ENCODE data around the gene HPS1. TPM values are rescaled to one million over a fixed set of nuclear protein-coding genes. Genes with fewer than 3 reads are reported as not detected.

The HPS1 gene
- total and polyA plus RNA-seq, 2 donors (not counting 3 experiments of a cell fraction or from before 2014, with no cell fraction given): 60.7 to 67.5 TPM

GRCh38 chr10:98391578-98391991 lies 55.1 kb downstream of the HPS1 start:
- TF ChIP-seq MAX (IDR thresholded peaks at IDR 0.05; ENCODE audit: insufficient read depth, insufficient read length) (no peak), FOS (IDR thresholded peaks at IDR 0.05; ENCODE audit: borderline replicate concordance, insufficient read depth, low read length) (no peak), GATA2 (IDR thresholded peaks at IDR 0.05; ENCODE audit: insufficient read depth, insufficient read length, low read depth, low read length) (no peak), CTCF (IDR thresholded peaks at IDR 0.05; ENCODE audit: extremely low read depth in 1 of 2, insufficient read depth in 1 of 2, low read depth in 1 of 2, low read length in 2 of 2) (no peak), JUN (IDR thresholded peaks at IDR 0.05; ENCODE audit: borderline replicate concordance, insufficient read depth, insufficient read length, low read depth) (no peak), MYC (IDR thresholded peaks at IDR 0.05; ENCODE audit: low read depth, low read length) (no peak), POLR2A (IDR thresholded peaks at IDR 0.05; ENCODE audit: low read depth, low read length) (no peak), POLR2AphosphoS5 (IDR thresholded peaks at IDR 0.05; ENCODE audit: insufficient read depth, low read depth, low read length) (no peak), EZH2 (IDR thresholded peaks at IDR 0.05; ENCODE audit: borderline replicate concordance, low read depth, low read length, severe bottlenecking) (no peak)
- H3K79me2 ChIP-seq (ENCODE audit: control insufficient read depth, insufficient read depth, low read length): no peaks in the 10 kb centered on the region
- H3K27me3 ChIP-seq (ENCODE audit: control insufficient read depth in 2 of 2, insufficient read depth in 2 of 2, low read length in 2 of 2): no peaks in the 10 kb centered on the region
- H3K27ac ChIP-seq (ENCODE audit: insufficient read depth, low read depth, low read length): no peak overlapping the region
- dilution Hi-C loops (cut with MboI; ENCODE audit: extremely low pct_ligation_motif_present, low sequenced_read_pairs) (no loop called here), intact Hi-C loops (cut with micrococcal nuclease) (no loop called here)
- H3K4me3 ChIP-seq (replicated peaks in 1 of 3; ENCODE audit: insufficient read depth in 1 of 3, low read depth in 1 of 3, low read length in 3 of 3): no peak overlapping the region
- no peak for FAIRE-seq
- H3K36me3 ChIP-seq (ENCODE audit: control insufficient read depth in 2 of 2, extremely low read depth in 1 of 2, insufficient read depth in 2 of 2, low read length in 2 of 2): no peaks in the 10 kb centered on the region
- DNase-seq (ENCODE audit: low read depth, low spot score): no peak
- no peaks in the 10 kb centered on the region for H3K9me1 ChIP-seq (replicated peaks; ENCODE audit: control insufficient read depth, extremely low read depth, insufficient read depth, low read length)
- no TSS peak for BruUV-seq (replicated peaks)
- H3K4me2 ChIP-seq (ENCODE audit: insufficient read depth, low read length): no peak overlapping the region
- CTCF ChIA-PET: interaction anchor here (1.5 kb wide), 1 partner anchor 13 kb away, joined by 3 read pairs; no protein-coding TSS in a partner anchor
- H4K20me1 ChIP-seq (replicated peaks; ENCODE audit: control insufficient read depth, extremely low read depth, insufficient read depth, low read length): no peaks in the 10 kb centered on the region
- H3K4me1 ChIP-seq (ENCODE audit: control insufficient read depth, extremely low read depth, insufficient read depth, low read length): no peaks in the 10 kb centered on the region
- H3K9ac ChIP-seq (replicated peaks; ENCODE audit: extremely low read depth, insufficient read depth, low read length): no peak overlapping the region
- POLR2A ChIA-PET: no interaction called here
- no peak overlapping the region for H2AFZ ChIP-seq (ENCODE audit: low read depth, low read length)
- no peaks in the 10 kb centered on the region for H3K9me3 ChIP-seq (replicated peaks; ENCODE audit: control insufficient read depth, insufficient read depth, low read length)

Measured in endothelial cell of umbilical vein (primary cell).